Measurements from ENCODE around the gene FAM168B.
"Not testable (repeated sequence)": the region's sequence is repeated elsewhere in the genome, so short reads cannot be mapped to it uniquely, and the experiment has no call there.

The FAM168B gene

DNA sequence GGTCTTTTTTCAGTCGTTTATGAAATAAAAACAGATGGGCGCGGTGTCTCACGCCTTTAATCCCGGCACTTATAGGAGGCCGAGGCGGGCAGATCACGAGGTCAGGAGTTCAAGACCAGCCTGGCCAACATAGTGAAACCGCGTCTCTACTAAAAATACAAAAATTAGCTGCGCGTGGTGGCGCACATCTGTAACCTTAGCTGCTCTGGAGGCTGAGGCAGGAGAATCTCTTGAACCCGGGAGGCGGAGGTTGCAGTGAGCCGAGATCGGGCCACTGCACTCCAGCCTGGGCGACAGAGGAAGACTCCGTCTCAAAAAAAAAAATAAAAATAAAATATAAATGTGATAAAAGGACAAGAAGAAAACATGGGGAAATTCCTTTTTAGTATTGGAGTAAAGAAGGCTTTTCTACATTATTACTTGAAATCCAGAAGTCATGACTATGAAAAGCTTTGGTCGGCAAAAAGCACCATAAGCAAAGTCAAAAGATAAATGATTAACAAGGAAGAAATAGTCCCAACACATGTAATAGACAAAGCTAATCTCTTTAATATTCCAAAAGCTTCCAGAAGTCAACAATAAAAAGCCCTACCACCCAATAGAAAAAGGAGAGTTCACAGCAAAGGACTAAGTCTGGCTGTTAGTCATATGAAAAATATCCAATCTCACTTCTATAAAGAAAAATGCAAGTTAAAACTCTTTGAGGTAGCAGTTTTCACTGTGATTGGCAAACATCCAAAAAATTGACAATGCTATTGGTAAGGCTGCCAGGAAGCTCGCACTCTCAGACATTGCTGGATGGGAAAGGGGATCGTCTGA, 1.4 kb upstream of the FAM168B start:
- DNase-seq = no peak

DNA sequence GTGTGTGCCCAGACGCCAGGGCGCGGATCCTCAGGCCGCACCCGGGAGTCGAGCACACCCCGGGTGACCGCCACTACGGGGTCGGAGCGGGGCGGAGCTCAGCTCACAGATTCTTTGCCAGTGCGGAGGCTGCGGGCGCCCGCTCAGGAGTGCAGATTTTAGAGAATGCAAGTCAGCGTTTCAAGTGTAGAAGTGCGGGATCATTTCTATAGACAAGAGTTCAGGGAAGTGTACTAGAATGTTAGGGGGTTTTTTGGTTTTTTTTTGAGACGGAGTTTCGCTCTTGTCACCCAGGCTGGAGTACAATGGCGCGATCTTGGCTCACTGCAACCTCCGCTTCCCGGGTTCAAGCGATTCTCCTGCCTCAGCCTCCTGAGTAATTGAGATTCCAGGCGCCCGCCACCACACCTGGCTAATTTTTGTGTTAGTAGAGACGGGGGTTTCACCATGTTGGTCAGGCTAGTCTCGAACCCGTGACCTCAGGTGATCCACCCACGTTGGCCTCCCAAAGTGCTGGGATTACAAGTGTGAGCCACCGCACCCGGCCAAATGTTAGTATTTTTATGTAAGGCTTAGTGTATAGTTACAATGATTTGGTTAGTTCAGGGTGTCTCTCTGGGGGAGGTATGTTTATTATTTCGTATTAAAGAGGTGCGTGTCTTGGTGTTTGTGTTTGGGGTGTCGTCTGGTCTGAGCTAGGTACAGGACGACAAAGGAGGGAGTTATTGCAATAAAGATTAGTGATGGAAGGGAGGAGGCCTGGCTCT, 619 bp upstream of the FAM168B start:
- no peak for DNase-seq

DNA sequence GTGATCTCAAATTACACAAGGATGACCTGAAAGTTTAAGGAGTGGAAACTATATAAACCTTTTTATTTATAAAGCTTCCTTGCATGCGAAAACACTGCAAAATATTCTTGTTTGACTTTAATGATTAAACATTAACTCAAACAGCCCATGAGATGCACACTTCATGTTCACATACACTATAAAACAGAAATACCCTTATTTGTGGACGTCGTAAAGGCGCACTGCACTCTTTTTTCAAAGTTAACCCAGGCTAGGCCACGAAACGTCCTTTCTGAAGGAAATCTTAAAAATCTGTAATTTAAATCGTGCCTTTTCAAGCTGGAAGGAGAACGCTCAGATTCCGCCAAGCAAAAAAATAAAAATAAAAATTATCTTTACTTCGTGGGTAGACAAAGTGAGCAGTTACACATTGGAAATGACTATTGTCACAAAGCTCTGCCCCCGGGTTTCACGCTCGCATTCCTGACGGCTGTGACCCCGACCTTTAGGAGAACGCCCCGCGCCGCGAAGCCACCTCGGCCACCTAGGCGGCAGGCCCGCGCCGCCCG, 728 bp downstream of the FAM168B start:
- no peak for DNase-seq

DNA sequence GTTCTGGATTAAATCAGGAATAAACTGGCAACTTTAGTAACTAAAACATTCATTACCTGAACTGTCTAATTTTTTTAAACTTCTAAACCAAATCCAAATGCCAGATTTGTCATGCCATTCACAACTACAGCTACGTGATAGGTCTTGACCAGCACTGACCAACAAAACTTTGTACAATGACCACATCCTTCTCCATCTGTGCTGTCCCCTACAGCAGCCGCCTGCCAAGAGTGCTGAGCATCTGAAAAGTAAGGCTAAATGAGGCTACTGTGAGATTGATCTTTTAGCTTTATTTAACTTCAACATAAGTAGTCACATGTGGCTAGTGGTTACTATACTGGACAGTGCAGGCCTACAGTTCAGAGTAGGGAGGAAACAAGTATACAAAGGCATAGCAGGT, 7.6 kb downstream of the FAM168B start:
- no peak for DNase-seq

DNA sequence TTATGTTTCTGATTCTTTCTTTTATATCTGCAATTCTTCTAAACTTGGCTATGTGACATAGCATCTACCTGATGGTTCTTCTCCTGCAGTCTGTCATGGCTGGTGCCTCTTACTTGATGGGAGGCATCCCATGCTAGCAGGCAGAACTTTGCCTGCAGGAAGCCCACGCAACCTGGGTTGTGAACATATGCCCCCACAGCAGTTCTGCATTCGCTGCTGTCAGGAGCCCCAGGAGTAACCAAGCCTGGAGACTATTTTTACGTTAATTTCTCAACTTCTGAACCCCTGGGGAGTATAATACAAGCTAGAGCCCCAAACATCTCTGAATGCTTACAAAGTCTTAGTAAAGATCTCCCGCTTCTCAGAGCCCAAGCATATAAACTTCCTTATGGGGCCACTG, 12.1 kb downstream of the FAM168B start:
- DNase-seq = no peak

DNA sequence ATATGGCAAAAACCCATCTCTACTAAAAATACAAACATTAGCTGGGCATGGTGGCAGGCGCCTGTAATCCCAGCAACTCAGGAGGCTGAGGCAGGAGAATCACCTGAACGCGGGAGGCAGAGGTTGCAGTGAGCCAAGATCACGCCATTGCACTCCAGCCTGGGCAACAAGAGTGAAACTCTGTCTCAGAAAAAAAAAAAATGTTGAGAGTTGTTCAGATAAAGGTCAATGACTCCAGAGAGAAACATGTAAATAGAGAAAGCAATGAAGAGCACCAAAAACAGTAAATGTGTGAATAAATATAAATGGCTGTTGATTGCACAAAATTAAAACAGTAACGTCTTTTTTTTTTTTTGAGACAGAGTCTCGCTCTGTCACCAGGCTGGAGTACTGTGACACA, 13.3 kb downstream of the FAM168B start:
- DNase-seq = not testable (repeated sequence)

DNA sequence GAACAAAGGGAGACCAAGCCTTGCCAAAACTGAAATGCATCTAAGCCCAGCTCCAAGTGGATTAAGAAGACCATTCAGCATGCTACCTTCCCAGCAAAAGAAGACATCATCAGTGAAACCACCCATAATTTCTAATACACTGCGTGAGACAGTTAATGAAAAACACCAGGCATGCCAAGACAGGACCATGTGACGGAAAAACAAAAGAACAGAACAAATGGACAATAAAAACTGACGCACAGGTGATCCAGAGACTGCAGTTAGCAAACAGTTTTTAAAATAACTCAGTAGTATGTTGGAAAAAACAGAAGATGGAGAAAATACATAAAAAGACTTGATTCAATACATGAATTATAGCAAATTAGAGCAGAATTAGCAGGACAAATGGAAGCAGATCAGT, 15.3 kb downstream of the FAM168B start:
- no peak for DNase-seq

DNA sequence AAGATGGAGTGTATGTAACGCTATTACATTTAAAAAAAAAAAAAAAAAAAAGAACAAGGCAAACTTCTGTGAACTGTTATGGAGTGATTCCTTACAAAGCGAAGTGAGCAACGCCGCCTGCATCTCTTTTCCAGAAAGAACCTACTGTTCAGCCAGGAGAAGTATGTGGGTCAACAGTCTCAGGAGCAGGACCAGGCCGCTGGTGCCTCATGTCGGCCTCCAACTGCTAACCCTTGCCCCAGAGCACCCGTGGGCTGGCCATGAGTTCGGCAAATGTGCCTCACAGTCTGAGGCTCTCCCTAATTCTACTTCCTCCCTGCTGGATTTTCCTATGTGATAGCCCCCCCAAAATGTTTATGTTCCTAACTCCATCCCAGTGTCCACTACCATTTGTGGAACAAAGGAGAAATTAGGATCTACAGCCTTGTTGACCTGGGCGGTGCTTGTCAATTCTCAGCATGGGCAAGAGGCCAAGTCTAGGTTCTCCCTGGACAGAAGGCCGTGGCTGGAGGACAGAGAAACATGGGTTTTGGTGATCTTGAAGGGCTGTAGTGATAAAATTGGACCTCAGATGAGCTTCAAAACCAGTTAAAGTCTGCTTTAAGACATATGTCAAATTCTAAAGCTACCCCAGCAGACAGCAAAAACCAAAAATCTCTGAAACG, 15.9 kb downstream of the FAM168B start:
- no peak for DNase-seq

DNA sequence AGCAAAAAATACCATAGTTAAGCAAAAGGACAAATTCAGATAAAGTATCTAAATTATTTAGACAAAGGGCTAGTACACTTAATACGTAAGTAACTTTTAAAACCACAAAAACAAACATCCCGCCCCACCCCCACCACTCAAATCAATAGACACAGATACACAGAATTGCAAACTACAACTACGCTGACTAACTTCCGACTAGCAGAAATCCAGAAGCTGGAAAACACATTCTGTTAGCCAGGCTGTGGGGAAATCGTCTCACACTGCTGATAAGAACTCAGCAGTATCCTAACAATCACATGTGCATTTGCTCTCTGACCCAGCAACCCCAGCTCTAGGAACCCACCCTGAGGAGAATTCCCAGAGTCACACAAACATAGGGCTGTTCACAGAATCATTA, 16.6 kb downstream of the FAM168B start:
- no peak for DNase-seq

DNA sequence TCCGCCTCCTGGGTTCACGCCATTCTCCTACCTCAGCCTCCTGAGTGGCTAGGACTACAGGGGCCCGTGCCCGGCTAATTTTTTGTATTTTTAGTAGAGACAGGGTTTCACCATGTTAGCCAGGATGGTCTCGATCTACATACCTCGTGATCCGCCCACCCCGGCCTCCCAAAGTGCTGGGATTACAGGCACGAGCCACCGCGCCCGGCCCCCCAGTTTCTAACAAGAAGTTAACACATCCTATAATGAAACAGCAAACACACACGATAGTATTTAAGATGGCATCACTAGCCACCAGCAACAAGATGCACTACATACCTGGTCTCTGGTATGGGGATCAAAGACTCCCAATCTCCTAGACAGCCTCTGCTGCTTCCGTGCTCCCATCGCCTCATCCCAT, 17.7 kb downstream of the FAM168B start:
- DNase-seq = not testable (repeated sequence)

DNA sequence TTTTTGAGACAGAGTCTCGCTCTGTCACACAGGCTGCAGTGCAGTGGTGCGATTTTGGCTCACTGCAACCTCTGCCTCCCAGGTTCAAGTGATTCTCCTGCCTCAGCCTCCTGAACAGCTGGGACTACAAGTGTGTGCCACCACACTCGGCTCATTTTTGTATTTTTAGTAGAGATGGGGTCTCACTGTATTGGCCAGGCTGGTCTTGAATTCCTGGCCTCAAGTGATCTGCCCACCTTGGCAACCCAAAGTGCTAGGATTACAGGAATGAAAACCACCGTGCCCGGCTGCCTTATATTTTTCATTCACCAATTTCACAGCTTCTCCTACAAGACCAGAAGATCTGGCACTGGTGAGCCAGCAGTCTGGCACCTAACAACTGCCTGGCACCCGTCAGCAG, 25.1 kb downstream of the FAM168B start:
- not testable (repeated sequence) for DNase-seq

DNA sequence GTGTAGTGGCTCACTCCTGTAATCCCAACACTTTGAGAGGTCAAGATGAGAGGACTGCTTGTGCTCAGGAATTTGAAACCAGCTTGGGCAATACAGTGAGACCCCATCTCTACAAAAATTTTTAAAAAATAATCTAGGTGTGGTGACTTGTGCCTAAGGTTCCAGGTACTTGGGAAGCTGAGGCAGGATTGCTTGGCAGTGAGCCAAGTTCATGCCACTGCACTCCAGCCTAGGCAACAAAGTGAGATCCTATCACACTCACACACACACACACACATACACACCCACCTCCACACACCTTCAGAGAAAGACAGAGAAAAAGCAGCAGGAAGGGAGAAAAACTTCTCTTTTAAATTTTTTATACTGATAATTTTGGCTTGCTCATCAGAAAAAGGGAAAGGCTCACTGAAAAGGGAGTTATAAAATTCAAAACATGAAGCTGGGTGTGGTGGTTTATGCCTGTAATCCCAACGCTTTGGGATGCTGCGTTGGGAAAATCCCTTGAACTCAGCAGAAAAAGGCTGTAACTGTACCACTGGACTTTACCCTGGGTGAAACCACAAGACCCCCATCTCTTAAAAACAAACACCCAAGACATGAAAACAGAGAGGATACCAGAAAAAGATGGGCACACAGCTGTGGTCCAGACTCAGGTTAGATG, 25.7 kb downstream of the FAM168B start:
- no peak for DNase-seq

DNA sequence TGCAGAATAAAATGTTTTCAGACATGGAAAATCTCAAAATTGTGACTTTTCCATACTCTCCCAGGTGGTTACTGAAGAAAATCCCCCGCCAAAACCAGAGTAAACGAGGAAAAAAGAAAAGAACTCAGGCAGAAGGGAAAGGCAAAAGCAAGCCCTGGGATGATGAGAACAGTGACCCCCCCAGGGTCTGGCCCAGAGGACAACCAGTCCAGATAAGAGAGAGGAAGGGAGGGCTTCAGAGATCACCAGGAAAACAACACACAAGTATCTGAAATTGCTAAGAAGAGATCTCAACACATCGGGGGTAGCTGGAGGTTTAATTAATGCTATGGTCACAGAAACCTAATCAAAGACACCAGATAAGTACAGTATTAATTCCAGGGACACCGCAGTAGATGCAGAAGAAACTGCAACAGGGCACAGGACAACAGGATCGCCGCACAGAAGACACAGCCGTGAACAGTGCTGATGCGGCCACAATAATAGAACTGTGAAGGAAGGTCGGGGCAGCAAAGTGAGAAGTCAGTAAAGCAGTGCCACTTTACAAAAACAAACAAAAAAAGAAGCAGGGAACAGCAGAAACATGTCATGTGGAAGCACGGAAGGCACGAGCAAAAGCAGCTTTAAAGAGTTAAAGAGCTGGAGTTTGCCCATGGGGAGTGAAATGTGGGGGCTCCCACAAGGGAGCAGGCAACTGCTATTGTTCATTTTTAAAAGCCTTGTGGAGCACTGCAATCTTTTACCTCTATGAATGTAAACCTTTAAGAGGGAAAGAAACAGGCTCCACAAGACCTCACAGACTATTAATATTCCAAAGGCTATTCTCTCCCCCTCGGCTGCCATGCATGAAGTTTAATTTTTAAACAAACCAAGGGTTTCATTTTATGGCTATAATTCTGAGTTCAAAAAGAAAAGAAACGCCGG, 28.4 kb downstream of the FAM168B start:
- DNase-seq = no peak

DNA sequence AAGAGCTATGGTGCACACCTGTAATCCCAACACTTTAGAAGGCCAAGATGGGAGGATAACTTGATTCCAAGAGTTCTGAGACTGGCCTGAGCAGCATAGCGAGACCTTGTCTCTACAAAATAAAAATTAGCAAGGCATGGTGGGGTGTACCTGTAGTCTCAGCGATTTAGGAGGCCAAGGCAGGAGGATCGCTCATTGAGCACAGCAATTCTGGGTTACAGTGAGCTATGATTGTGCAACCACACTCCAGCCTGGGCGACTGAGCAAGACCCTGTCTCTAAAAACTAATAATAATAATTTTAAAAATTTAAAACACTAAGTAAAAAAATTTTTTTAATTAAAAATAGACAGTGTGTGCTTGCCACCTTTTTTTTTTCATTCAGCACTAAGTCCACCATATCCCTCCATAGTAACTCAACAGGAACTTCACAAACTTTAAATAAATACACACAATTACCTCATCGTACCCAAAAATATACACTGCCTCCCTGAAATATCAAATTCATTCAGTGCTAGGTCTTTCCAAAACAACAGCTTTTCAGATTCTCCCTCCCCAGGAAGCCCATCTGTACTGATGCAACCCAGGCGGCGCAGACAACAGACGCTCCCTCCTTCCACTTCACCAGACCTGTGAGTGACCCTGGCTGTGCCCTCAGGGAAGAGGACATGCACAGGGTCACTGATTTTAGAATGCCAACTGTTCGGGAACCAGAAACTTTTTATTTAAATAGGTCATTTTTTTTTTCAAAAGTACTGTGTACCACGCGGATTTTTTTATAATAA, 29.6 kb downstream of the FAM168B start:
- DNase-seq = no peak

DNA sequence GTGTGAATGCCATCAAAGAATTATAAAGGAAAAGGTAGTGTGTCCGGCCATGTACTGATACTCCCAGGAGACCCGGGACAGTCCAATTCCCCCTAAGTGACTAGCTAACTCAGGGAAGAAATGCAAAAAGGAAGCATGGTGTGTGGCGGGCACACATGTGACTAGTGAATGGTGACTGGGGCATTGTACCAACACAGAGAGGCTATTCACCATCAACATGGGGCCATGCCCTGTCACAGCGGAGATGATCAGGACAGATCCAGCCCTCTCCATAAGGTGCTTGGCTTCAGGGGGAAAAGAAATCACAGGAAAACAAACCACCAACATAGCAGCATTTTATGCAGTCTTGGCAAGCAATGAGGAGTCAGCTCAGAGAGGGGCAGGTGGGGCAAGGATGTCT, 34.3 kb downstream of the FAM168B start:
- no peak for DNase-seq

DNA sequence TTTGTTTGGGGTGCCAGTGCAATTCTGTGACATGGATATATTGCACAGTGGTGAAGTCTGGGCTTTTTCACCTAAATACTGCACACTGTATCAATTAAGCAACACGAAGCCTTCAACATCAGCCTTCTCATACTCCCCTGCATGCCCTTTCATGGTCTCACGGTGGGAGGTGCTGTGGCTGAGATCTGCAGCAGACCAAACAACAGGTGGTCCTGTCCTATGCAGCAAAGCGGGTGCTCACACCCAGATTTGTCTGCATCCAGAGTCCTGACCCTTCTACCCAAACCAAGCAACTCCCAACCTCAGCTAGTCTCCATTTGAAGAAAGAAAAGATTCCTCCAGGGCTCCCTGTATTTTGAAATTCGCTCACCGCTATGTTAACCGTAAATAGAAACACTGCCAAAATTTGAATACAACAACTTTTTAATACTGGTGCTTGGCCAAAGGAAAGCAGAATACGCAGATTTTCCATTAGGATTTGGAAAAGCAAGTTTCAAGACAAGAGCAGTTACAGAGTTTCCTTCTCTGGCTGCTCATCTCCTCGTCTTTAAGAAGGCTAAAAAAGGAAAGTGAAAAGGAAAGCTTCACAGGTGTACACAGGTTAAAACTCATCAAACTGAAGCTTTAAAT, 34.9 kb downstream of the FAM168B start:
- DNase-seq = no peak

DNA sequence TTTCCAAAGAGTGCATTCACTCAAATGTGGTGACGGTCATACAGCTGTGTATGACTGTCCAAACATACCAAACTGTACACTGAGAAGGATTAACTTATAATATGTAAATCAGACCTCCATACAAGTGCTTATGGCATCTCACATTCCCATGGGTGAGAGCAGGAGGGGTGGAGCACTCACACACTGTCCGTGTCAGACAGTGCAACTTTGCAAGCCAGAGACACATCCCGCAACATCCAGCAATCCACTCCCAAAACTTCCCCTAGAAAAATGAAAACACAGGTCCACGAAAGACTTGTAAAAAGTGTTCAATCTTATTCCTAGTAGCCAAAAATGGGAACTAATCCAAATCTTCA, 36.4 kb downstream of the FAM168B start:
- DNase-seq = no peak

DNA sequence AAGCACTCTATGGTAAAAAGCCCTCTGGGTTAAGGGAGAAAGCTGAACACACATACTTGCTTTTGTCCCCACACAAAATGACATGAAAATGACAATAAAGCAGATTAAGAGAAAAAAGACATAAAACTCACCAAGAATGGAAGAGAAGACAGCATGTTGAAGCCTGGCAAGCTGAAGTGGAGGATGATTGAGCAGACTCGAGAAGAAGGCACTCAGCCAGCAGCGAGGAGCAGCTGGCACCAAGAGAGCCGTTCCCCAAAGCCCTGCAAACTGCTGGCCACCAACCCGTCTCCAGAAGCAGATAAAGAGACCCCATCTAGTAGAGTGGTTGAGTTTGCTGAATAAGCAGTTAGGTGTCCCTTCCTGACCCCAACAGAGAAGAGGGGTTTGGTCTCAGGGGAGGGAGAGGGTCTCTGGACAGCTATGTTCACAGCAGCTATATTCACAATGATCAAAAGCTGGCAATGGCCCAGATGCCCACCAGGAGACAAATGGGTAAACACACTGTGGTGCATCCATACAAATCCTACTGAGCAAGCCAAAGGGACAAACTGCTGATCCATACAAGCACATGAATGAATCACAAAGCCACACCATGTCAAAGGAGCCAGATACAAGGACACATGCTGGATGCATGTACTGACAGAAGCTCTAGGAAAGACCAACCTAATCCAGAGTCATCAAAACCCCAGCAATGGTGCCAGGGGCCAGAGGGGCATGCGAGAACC, 36.9 kb downstream of the FAM168B start:
- DNase-seq = no peak

DNA sequence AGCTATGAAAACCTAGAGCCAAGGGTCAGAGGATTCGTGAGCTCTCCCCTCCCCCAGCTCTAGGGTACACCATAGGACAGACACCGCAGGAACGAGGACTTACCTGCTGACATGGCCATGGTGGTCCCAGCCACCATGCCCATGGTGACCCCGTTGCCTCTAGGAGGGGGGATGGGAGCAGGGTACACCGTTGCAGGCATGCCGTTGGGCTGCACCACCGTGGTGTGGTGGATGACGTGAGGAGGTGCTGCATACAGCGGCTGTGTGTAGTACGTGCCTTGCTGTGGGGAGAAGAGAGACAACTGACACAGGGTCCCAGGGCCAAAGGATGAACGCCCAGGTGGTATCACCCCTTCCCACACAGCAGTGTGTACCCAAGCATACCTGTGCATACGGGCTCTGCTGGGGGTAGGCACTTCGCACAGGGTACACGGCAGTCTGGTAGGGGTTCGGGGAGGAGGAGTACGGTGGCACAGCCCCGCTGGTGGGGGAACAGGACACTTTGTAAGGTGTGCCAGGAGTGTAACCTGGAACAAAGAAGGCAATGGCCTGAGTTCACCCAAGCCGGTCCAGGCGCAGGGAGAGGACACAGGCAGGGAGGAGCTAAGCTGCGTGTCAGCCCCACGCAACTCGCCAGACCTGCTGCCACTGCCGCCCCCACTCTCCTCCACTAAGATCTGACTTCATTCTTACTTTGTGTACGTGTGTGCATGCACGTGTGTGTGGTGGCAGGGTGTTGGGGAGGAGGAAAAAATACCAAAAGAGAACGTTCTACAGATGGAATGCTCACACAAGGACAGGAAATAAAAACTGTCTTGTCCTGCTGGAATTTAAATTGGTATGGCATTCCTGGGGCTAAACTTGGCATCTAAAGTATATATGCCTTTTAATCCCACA, 37.8 kb downstream of the FAM168B start:
- no peak for DNase-seq

Measured in T-helper 9 cell (primary cell).